ENCODE results near the gene F2RL2.

- TF ChIP-seq CTCF (tag by site-specific recombination; IDR thresholded peaks at IDR 0.05) = no peak
- TF ChIP-seq KLF10 (tag by site-specific recombination; IDR thresholded peaks at IDR 0.05) = no peak
- TF ChIP-seq ZNF391 (tag by site-specific recombination; IDR thresholded peaks at IDR 0.05; ENCODE audit: borderline replicate concordance, low read depth) = no peak
- no peak for TF ChIP-seq ZNF274 (IDR thresholded peaks at IDR 0.05; ENCODE audit: low read length)
- no peak for TF ChIP-seq ZNF274 (tag by site-specific recombination; IDR thresholded peaks at IDR 0.05; ENCODE audit: borderline replicate concordance)
- no peak for TF ChIP-seq SP2 (tag by site-specific recombination; IDR thresholded peaks at IDR 0.05)
- no peak for TF ChIP-seq ZNF121 (tag by site-specific recombination; IDR thresholded peaks at IDR 0.05)
- no peak for TF ChIP-seq HOXA7 (CRISPR knock-in tag; IDR thresholded peaks at IDR 0.05; ENCODE audit: borderline replicate concordance)
- TF ChIP-seq SALL2 (tag by site-specific recombination; IDR thresholded peaks at IDR 0.05; ENCODE audit: borderline replicate concordance) = no peak
- no peak for TF ChIP-seq ZNF266 (tag by site-specific recombination; IDR thresholded peaks at IDR 0.05; ENCODE audit: low read depth)
- no peak for TF ChIP-seq REST (tag by site-specific recombination; IDR thresholded peaks at IDR 0.05)
- no peak for TF ChIP-seq ZNF629 (tag by site-specific recombination; IDR thresholded peaks at IDR 0.05)
- no peak for TF ChIP-seq ZSCAN5A (tag by site-specific recombination; IDR thresholded peaks at IDR 0.05)
These were observed 29.1 kb downstream of the F2RL2 start for GRCh38 chr5:76594107-76594506.
